NCI-H526 (cell line): ENCODE measurements around the gene FHL2.
A peak's percentile ranks its signal among the peaks of the same experiment; 100 is the strongest.
"Not testable (repeated sequence)": the region's sequence is repeated elsewhere in the genome, so short reads cannot be mapped to it uniquely, and the experiment has no call there.

Experiments used
- DNase-seq, 2 experiments: peaks; one replicate each; lab custom pipeline; 2025; lab: John Stamatoyannopoulos, UW

FHL2 gene

GRCh38 chr2:105337122-105338019 is 61.5 kb downstream of the FHL2 start, which contains the start of gene C2orf49:
Gene C2orf49, plus strand, starts transcription at chr2:105337540. Its CDS starts 48 bp downstream, at chr2:105337588.
- DNase-seq: peak; percentile 89 to 94

- DNase-seq: no peak
These were observed 62.1 kb downstream of the FHL2 start for GRCh38 chr2:105336786-105337121.

- no peak for DNase-seq
These were observed 63.4 kb downstream of the FHL2 start for GRCh38 chr2:105335469-105335868.

GRCh38 chr2:105334211-105334610 is 64.6 kb downstream of the FHL2 start:
- DNase-seq: no peak

- no peak for DNase-seq
These were observed 68.0 kb downstream of the FHL2 start for GRCh38 chr2:105330681-105331375.

GRCh38 chr2:105329561-105330495 is 69.0 kb downstream of the FHL2 start, which contains the start of gene TGFBRAP1:
Gene TGFBRAP1, minus strand, starts transcription at chr2:105329735. Its CDS starts 21,434 bp downstream, at chr2:105308301.
- DNase-seq: peak in 1 of 2 experiments; percentile 70

- DNase-seq: peak in 1 of 2 experiments; percentile 43
These were observed 69.7 kb downstream of the FHL2 start for GRCh38 chr2:105329197-105329554.

GRCh38 chr2:105328281-105329196 is 70.3 kb downstream of the FHL2 start:
- peak; percentile 40 to 44 for DNase-seq

- no peak for DNase-seq
These were observed 71.2 kb downstream of the FHL2 start for GRCh38 chr2:105327690-105328089.

- not testable (repeated sequence) for DNase-seq
These were observed 71.6 kb downstream of the FHL2 start for GRCh38 chr2:105327271-105327670.

GRCh38 chr2:105325389-105325963 is 73.4 kb downstream of the FHL2 start:
- DNase-seq: no peak

- DNase-seq: no peak
These were observed 74.1 kb downstream of the FHL2 start for GRCh38 chr2:105324732-105325131.

- DNase-seq: no peak
These were observed 74.8 kb downstream of the FHL2 start for GRCh38 chr2:105324101-105324500.

- DNase-seq: no peak
These were observed 75.7 kb downstream of the FHL2 start for GRCh38 chr2:105323111-105323510.

- no peak for DNase-seq
These were observed 76.8 kb downstream of the FHL2 start for GRCh38 chr2:105321875-105322646.

GRCh38 chr2:105320651-105321215 is 78.1 kb downstream of the FHL2 start:
- no peak for DNase-seq

GRCh38 chr2:105317937-105318336 is 80.9 kb downstream of the FHL2 start:
- no peak for DNase-seq

- no peak for DNase-seq
These were observed 83.5 kb downstream of the FHL2 start for GRCh38 chr2:105315314-105315713.

GRCh38 chr2:105313877-105314276 is 85.0 kb downstream of the FHL2 start:
- no peak for DNase-seq
